ENCODE data around the gene ZEB1.
"Not testable (repeated sequence)": the region's sequence is repeated elsewhere in the genome, so short reads cannot be mapped to it uniquely, and the experiment has no call there.

ZEB1 gene

DNA sequence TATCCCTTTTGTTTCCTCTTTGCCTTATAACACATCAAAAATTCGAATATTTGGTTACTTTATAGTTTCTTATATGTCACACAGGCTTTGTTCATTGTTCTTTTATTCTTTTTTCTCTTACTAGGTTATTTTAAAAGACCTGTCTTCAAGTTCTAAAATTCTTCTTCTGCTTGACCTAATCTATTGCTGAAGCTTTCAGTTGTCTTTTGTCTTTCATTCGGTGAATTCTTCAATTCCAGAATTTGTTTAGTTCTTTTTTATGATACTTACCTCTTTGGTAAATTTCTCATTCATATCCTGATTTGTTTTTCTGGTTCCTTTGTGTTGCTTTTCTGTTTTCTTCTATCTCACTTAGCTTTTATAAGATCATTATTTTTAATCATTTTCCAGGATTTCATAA, 188.4 kb downstream of the ZEB1 start:
- no peak for DNase-seq (ENCODE audit: low read depth, low spot score)

DNA sequence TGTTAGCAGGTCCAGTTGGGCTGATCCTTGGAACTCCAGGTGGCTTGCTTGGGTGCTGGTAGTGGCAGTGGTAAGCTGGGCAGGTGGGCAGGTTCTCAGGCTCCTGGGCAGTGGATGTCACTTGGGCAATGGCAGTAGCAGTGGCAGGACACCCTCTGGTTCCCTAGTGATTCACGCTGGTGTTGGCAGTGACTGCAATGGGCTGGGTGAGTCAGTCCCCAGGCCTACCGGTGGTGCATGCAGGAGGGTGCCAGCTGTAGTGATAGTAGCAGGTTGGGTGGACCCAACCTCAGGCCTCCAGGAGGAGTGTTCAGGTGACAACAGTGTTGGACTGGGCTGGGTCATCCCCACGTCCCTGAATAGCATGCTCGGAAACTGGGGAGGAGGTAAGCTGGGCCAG, 189.2 kb downstream of the ZEB1 start:
- DNase-seq (ENCODE audit: low read depth, low spot score) = no peak

DNA sequence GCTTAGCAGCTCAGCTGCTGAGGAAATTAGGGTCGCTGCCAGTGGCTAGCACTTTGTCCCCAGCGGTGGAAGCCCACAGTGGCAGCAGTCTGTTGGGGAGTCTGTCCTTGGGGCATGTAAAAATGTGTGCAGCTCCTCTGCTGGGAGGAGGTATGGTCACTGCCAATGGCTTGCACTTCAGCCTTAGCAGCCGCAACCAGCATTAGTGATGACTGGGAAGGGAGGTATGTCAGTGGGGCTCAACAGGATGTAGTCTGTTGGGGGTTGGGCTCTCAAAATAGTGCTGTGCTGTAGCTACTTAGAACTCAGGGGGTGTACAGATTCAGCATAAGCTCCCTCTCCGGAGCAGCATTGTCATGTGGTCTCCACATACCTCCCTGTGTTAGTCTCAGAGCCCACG, 189.9 kb downstream of the ZEB1 start:
- DNase-seq (ENCODE audit: low read depth, low spot score) = no peak

DNA sequence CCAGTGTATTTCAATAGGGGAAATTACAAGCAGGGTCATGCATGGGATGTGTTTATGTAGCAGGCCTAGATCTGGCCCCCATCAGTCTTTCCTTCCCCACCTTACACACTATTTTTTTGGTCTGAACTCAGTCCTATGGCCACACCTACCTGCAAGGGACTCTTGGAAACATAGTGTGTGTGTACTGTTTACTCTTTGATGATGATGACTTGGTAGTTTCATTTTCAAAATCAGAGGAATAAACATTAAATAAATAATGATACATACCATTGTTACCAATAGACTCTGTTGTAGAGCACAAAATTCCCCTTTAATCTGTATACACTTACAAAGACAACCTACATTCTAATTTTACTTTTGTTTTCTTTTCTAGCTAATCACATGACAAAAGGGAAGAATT, 191.0 kb downstream of the ZEB1 start:
- DNase-seq (ENCODE audit: low read depth, low spot score) = no peak

DNA sequence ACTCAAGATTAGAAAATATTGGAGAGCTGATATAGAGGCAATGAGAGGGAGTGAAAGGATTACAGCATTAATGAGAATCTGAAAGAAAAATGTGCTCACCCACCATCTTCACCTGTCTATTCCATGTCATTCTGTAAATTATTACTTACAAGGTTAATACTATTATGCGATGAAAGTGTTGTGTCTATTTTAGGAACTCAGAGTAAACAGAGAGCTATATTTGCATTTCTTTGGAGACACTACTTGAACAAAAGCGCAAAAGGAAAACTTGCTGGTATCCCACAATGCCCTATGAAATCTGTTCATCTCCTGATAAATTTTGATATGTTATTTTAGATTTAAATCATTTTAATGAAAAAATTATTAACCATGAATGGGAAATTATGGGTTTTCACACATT, 196.1 kb downstream of the ZEB1 start:
- no peak for DNase-seq (ENCODE audit: low read depth, low spot score)

DNA sequence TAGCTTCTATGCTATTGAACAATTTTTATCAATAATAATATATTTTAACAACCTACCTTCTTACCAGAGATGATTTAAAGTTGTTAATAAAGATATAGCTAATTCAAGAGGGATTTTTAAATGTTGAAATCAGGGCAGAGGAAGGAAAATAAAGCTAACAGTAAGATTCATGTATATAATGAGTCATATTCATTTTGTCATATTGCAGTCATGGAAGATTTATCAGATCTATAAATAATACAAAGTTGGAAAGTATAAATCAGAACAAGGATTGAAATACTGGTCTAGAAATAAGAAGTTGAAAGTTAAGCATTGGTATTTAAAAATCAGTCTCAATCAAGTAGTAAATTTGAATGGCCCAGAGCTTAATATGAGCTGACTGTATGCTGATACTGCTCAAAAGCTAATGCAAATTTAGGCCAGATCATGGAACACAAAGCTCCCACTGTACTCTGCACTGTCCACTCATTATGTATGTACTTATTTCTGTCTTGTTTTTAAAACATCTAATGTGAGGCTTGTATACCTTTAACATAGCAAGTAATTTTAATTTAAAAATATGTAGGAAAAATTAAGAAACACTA, 196.9 kb downstream of the ZEB1 start:
- DNase-seq (ENCODE audit: low read depth, low spot score) = no peak

DNA sequence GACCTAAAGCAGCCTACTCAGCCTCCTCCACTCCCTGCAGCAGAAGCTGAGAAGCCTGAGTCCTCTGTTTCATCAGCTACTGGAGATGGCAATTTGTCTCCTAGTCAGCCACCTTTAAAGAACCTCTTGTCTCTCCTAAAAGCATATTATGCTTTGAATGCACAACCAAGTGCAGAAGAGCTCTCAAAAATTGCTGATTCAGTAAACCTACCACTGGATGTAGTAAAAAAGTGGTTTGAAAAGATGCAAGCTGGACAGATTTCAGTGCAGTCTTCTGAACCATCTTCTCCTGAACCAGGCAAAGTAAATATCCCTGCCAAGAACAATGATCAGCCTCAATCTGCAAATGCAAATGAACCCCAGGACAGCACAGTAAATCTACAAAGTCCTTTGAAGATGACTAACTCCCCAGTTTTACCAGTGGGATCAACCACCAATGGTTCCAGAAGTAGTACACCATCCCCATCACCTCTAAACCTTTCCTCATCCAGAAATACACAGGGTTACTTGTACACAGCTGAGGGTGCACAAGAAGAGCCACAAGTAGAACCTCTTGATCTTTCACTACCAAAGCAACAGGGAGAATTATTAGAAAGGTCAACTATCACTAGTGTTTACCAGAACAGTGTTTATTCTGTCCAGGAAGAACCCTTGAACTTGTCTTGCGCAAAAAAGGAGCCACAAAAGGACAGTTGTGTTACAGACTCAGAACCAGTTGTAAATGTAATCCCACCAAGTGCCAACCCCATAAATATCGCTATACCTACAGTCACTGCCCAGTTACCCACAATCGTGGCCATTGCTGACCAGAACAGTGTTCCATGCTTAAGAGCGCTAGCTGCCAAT, 202.2 kb downstream of the ZEB1 start:
- no peak for DNase-seq (ENCODE audit: low read depth, low spot score)

DNA sequence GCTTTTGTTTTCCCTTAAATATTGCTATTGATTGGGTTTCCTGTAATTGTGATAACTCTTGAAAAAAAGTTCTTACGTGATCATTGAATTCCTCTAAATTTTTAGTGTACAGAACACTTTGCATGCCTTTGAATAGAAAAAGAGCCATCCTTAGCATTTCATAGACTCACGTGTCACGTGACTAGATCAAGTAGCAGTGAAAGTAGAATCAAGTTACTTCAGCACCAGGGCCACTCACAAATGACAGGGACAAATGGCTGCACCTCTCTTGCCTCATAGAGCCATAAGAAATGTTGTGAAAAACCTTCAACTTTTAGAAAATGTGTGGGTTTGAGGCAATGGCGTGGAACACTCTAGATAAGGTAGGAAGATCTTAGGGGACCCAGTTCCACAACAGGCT, 203.8 kb downstream of the ZEB1 start:
- no peak for DNase-seq (ENCODE audit: low read depth, low spot score)

DNA sequence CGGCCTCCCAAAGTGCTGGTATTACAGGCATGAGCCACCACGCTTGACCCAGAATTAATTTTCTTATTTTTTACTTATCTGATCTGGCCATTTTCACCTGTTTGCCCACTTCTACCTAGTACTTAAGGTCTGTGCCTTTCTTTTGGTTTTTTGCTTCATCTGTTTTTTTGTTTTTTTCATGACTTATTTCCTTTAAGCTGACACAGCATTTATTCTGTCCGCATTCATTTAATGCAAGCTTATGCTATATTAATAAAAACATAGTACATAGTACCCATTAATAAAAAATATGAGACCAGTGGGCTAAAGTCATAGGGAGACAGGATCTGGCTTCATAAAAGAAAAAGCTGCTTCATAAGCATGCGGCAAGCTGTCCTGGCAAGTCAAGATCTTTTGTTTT, 205.4 kb downstream of the ZEB1 start:
- no peak for DNase-seq (ENCODE audit: low read depth, low spot score)

DNA sequence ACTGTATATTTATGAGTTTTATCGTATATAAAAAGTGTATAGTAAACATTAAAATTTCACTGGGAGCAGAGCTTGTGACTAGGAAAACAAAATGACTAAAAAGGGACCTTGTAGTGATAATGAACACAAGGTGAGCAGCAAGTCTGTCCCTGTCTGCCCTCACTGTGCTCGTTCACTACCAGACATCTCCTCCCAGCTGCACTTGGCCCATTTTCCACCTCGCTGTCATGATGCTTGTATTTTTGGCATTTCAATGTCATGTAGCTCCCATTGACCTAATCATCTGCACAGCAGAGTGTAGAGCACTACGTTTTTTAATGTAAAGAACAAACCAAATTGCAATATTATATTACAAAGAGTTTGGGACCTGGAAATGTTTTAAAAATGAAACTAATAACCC, 207.2 kb downstream of the ZEB1 start:
- DNase-seq (ENCODE audit: low read depth, low spot score) = no peak

DNA sequence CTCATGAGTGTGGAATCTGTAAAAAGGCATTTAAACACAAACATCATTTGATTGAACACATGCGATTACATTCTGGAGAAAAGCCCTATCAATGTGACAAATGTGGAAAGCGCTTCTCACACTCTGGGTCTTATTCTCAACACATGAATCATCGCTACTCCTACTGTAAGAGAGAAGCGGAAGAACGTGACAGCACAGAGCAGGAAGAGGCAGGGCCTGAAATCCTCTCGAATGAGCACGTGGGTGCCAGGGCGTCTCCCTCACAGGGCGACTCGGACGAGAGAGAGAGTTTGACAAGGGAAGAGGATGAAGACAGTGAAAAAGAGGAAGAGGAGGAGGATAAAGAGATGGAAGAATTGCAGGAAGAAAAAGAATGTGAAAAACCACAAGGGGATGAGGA, 207.7 kb downstream of the ZEB1 start:
- DNase-seq (ENCODE audit: low read depth, low spot score) = no peak

DNA sequence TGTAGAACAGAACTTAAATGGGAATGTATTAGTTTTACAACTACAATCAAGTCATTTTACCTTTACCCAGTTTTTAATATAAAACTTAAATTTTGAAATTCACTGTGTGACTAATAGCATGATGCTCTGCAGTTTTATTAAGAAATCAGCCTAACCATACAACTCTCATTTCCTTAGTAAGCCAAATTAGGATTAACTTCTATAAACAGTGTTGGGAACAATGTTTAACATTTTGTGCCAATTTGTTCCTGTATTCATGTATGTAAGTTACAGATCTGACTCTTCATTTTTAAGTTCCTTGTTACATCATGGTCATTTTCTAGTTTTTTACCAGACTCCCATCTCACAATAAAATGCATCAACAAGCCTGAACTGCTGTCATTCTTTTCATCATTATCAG, 209.8 kb downstream of the ZEB1 start:
- no peak for DNase-seq (ENCODE audit: low read depth, low spot score)

DNA sequence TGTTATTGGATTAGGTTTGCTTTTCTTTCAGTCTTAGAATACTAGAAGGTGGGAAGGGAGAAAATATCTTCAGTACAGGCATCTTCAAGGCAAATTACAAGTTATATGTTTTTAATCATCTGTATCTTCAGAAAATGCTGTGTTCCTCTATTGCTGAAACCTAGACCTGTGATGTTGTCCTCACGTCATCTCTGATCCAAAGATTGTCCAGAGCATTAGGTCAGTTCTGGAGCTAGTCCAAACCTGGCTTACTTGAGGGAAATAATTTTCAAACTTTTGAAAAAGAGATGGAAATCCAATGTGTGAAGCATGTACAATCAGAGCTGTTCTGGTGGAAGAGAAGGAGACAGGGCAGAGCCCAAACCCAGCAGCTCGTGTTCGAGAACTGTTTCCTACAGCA, 217.3 kb downstream of the ZEB1 start:
- no peak for DNase-seq (ENCODE audit: low read depth, low spot score)

DNA sequence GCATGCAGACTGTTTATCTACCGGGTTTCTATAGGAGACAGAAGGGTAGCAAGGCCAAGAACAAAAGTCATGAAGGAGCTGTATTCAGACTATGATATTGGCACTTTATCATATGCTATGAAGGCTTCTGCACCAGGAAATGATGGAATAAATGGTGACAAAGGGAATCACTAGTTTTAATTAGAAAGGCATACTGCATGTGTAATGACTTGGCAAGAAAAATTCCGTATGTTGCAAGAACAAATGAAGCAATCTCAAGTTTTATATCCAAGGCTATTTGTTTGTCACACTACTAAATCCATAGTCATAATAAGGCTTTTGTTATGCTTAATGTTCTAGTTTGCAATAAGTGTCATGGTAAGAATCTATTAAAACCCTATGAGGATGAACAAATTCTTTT, 230.9 kb downstream of the ZEB1 start:
- DNase-seq (ENCODE audit: low read depth, low spot score) = no peak

DNA sequence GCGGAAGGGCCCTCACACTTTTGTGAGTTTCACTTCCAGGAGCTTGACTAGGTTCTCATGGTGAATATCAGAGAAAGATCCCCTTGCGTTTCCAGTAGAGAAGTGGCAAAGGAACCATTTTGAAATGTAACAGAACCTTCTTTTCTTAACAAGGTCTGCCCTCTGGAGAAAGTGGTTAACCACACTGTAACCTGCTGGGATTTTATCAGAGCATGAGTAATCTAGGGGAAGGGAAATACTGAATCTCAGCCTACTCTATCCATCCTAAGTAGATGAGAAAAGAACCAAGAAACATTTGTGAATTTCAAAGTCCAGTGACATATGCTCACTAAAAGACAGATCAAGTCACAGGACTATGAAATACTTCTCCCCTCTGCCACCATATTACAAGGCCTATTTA, 235.5 kb downstream of the ZEB1 start:
- DNase-seq (ENCODE audit: low read depth, low spot score) = no peak

DNA sequence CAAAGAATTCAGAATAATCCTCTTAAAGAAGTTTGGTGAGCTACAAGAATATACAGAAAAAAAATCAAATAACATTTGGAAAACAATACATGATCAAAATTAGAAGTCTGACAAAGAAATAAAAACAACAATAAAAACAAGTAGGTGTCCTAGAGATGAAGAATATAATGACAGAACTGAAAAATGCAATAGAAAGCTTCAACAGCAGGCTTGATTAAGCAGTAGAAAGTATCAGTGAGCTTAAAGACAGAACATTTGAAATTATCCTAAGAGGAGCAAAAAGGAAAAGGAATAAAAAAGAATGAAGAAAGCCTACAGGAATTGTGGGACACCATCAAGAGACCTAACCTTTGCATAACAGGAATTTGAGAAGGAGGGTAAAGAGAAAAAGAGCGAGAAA, 238.8 kb downstream of the ZEB1 start:
- no peak for DNase-seq (ENCODE audit: low read depth, low spot score)

DNA sequence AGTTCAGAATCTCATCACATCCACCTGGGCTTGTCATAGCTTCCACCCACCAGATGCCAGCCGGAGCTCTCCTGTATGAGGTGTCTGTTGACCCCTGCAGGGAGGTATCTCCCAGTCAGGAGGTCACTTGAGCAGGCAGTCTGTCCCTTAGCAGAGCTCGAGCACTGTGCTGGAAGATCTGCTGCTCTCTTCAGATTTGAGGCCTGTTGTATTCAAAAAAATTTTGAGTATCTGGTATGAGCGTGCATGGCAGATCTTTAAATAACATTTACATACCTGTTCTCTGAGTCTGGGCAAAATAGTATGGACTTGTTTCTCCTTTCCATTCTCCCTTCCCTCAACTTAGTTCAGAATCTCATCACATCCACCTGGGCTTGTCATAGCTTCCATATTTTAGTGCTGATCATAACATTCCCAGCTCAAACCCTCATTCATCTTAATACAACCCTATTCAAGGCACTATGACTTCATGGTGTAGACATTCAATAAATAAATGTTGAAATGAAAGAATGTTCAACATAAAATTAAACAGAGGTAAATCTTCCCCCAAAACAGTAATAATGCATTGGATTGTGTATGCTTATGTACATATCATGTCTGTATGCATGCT, 249.3 kb downstream of the ZEB1 start:
- not testable (repeated sequence) for DNase-seq (ENCODE audit: low read depth, low spot score)

DNA sequence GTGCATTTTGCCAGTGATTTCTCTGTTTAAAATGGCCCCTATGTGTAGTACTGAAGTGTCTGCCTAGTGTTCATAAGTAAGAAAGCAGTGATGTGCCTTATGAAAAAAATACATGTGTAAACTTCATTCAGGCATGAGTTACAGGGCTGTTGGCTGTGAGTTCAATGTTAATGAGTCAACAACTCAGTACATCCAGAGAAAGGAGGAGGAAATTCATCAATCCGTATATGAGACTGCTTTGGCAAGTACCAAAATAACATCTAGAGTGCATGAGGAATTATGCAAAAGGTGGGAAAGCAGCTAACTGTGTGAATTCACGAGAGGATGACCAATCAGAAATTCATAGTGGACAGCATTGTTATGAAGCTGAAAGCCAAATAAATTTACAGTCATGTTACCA, 255.6 kb downstream of the ZEB1 start:
- DNase-seq (ENCODE audit: low read depth, low spot score) = no peak

DNA sequence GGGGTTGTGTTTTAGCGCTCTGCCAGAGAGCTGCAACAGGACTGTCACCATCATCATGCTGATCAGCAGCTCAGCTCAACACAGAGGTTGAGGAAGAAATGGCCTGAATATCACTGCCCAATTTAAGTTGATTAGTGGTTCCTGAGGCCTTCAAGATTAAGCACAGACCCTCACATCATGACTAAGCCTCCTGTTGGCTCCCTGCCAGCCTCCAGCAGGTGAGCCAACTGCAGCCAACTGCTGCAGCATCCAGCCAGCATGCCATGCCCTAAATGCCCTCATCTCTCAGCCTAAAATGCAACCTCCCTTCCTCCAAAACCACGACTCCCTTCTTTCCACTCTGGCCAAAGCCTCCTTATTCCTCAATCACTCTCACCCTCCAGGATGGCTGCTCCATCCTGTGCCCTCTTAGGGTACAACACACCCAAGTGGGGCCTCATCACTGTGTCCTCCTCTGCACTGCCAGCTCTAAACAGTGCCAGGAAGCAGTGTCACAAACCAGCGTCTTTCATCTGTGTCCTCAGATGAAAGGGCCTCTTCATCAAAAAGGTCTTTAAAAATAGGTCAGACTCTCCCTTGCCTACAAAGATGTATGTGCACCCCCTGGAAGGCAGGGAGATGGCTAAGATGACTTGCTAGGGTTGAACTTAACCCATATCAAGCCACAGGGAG, 259.3 kb downstream of the ZEB1 start:
- DNase-seq (ENCODE audit: low read depth, low spot score) = no peak

DNA sequence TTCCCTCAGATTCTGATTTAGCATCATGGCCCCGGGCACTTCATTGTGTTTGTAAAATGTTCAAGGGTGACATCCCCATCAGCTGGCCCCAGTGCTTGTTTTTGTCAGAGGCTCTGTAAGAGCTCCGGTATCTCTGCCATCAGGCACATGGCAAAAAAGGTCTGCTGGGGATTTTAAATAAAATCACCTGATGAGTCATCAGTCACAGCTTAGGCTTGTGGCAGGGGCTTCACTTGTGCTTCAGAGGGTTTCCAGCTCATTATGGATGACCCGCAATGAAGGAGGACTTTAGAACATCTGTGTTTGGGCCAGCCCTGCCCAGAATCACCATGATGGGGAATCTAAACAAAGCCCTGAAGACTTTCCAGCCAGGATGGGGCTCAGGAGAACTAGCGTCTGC, 259.9 kb downstream of the ZEB1 start:
- no peak for DNase-seq (ENCODE audit: low read depth, low spot score)
